Measurements from ENCODE around the gene PCBP2.
A peak's percentile ranks its signal among the peaks of the same experiment; 100 is the strongest.

- TF ChIP-seq CTCF (IDR thresholded peaks at IDR 0.05) (peak in 1 of 6 experiments; percentile 14), EP300 (IDR thresholded peaks at IDR 0.05) (no peak)
Observed at GRCh38 chr12:53481939-53482586, 30.2 kb downstream of the PCBP2 start.
